OCI-LY1 (cell line): ENCODE results near the gene DOCK4.

Source experiments
- H2AFZ ChIP-seq: fragments of 200-600 bp; sonication (generic), shearing (Covaris generic); 2 replicates; pipeline ENCODE4 v1.6.0; 2014; ENCODE audit warnings: antibody characterized with exemption, mild to moderate bottlenecking, low read length
- H3F3A ChIP-seq: fragments of 200-600 bp; sonication (generic), shearing (Covaris generic); 2 replicates; pipeline ENCODE4 v1.6.0; 2014; ENCODE audit warnings: mild to moderate bottlenecking, antibody characterized with exemption, low read length, moderate library complexity; ENCODE audit not compliant: insufficient read depth
- H3K27ac ChIP-seq: fragments of 200-600 bp; sonication (generic); 2 replicates; pipeline ENCODE4 v1.5.1; 2014; ENCODE audit warnings: low read length, mixed run types, mild to moderate bottlenecking, low read depth; ENCODE audit not compliant: poor library complexity, severe bottlenecking
- H3K27me3 ChIP-seq: fragments of 200-600 bp; sonication (generic); 2 replicates; pipeline ENCODE4 v1.6.0; 2014; ENCODE audit warnings: antibody characterized with exemption, mild to moderate bottlenecking, low read length, moderate library complexity; ENCODE audit not compliant: insufficient read depth
- H3K36me3 ChIP-seq: fragments of 200-600 bp; sonication (generic); 2 replicates; pipeline ENCODE4 v1.6.1; 2014; ENCODE audit warnings: mild to moderate bottlenecking, antibody characterized with exemption, low read length, moderate library complexity, mixed read lengths; ENCODE audit not compliant: insufficient read depth
- H3K4me1 ChIP-seq: fragments of 200-600 bp; sonication (generic); 2 replicates; pipeline ENCODE4 v1.5.1; 2014; ENCODE audit warnings: mild to moderate bottlenecking, low read length, moderate library complexity; ENCODE audit not compliant: insufficient read depth, severe bottlenecking
- H3K4me2 ChIP-seq: fragments of 200-600 bp; sonication (generic), shearing (Covaris generic); 2 replicates; pipeline ENCODE4 v1.6.1; 2014; ENCODE audit warnings: low read length
- H3K4me3 ChIP-seq: fragments of 200-600 bp; sonication (generic); 2 replicates; pipeline ENCODE4 v1.5.1; 2014; ENCODE audit warnings: low read length, low read depth, mild to moderate bottlenecking, mixed read lengths; ENCODE audit not compliant: poor library complexity, severe bottlenecking
- H3K79me2 ChIP-seq: fragments of 200-600 bp; shearing (Covaris generic); 2 replicates; pipeline ENCODE4 v1.6.1; 2016; ENCODE audit warnings: mixed run types, low read length, mixed read lengths; ENCODE audit not compliant: insufficient read depth
- H3K9ac ChIP-seq: fragments of 200-600 bp; sonication (generic), shearing (Covaris generic); 2 replicates; pipeline ENCODE4 v1.6.1; 2014; ENCODE audit warnings: mild to moderate bottlenecking, low read length, mixed read lengths
- H3K9me2 ChIP-seq: fragments of 200-600 bp; sonication (generic), shearing (Covaris generic); 2 replicates; pipeline ENCODE4 v1.6.1; 2014; ENCODE audit warnings: low read depth, mild to moderate bottlenecking, low read length, mixed read lengths
- H3K9me3 ChIP-seq: fragments of 200-600 bp; shearing (Covaris generic); 2 replicates; pipeline ENCODE4 v1.6.1; 2014; ENCODE audit warnings: low read length, mixed read lengths
- H4K20me1 ChIP-seq: fragments of 200-600 bp; sonication (generic), shearing (Covaris generic); 2 replicates; pipeline ENCODE4 v1.6.0; 2016; ENCODE audit warnings: mild to moderate bottlenecking, low read length; ENCODE audit not compliant: insufficient read depth
- EZH2 ChIP-seq: fragments of 200-600 bp; sonication (generic), shearing (Covaris generic); IDR thresholded peaks from 2 replicates; pipeline ENCODE4 v1.8.0; 2017; ENCODE audit warnings: borderline replicate concordance, mixed run types, mild to moderate bottlenecking, antibody characterized with exemption, low read length, moderate library complexity, mixed read lengths
- TF ChIP-seq, protein P1 (sequence below): fragments of 200-600 bp; sonication (generic), shearing (Covaris generic); IDR thresholded peaks from 2 replicates; pipeline ENCODE4 v1.5.1; 2017; ENCODE audit warnings: mild to moderate bottlenecking, antibody characterized with exemption, low read length, moderate library complexity, mixed read lengths

The DOCK4 gene

GRCh38 chr7:112010994-112011393 is 195.2 kb downstream of the DOCK4 start:
- Histone ChIP-seq H3F3A (no peaks in the 10 kb centered on the region), H3K4me2 (no peak overlapping the region)
- no peak for TF ChIP-seq EZH2
- TF ChIP-seq, protein P1, sequence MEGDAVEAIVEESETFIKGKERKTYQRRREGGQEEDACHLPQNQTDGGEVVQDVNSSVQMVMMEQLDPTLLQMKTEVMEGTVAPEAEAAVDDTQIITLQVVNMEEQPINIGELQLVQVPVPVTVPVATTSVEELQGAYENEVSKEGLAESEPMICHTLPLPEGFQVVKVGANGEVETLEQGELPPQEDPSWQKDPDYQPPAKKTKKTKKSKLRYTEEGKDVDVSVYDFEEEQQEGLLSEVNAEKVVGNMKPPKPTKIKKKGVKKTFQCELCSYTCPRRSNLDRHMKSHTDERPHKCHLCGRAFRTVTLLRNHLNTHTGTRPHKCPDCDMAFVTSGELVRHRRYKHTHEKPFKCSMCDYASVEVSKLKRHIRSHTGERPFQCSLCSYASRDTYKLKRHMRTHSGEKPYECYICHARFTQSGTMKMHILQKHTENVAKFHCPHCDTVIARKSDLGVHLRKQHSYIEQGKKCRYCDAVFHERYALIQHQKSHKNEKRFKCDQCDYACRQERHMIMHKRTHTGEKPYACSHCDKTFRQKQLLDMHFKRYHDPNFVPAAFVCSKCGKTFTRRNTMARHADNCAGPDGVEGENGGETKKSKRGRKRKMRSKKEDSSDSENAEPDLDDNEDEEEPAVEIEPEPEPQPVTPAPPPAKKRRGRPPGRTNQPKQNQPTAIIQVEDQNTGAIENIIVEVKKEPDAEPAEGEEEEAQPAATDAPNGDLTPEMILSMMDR, result no peak

GRCh38 chr7:112010109-112010508 is 196.1 kb downstream of the DOCK4 start:
- Histone ChIP-seq H4K20me1 (no peaks in the 10 kb centered on the region), H2AFZ (no peak overlapping the region), H3K27me3 (no peaks in the 10 kb centered on the region), H3K9me3 (no peaks in the 10 kb centered on the region), H3F3A (no peaks in the 10 kb centered on the region), H3K9ac (no peak overlapping the region), H3K4me2 (no peak overlapping the region), H3K36me3 (no peaks in the 10 kb centered on the region), H3K9me2 (no peaks in the 10 kb centered on the region), H3K4me3 (no peak overlapping the region), H3K4me1 (no peaks in the 10 kb centered on the region), H3K27ac (no peak overlapping the region), H3K79me2 (no peaks in the 10 kb centered on the region)
- TF ChIP-seq, protein P1, result no peak
- no peak for TF ChIP-seq EZH2

More at GRCh38 chr7:112010994-112011393, 195.2 kb downstream of the DOCK4 start:
- Histone ChIP-seq H3K4me3 (no peak overlapping the region), H3K9me3 (no peaks in the 10 kb centered on the region), H3K9ac (no peak overlapping the region), H3K27me3 (no peaks in the 10 kb centered on the region), H3K4me1 (no peaks in the 10 kb centered on the region), H2AFZ (no peak overlapping the region), H3K36me3 (no peaks in the 10 kb centered on the region), H3K79me2 (no peaks in the 10 kb centered on the region), H4K20me1 (no peaks in the 10 kb centered on the region), H3K9me2 (no peaks in the 10 kb centered on the region), H3K27ac (no peak overlapping the region)

- no peak overlapping the region for H3K27ac ChIP-seq
- H3K9ac ChIP-seq, result no peak overlapping the region
- no peaks in the 10 kb centered on the region for H3K79me2 ChIP-seq
- H3K36me3 ChIP-seq, result no peaks in the 10 kb centered on the region
- H3K4me3 ChIP-seq, result no peak overlapping the region
- no peaks in the 10 kb centered on the region for H4K20me1 ChIP-seq
- H3K27me3 ChIP-seq, result no peaks in the 10 kb centered on the region
- no peaks in the 10 kb centered on the region for H3K9me2 ChIP-seq
- TF ChIP-seq, protein P1, result no peak
- TF ChIP-seq EZH2, result no peak
- no peak overlapping the region for H3K4me2 ChIP-seq
- H3F3A ChIP-seq, result no peaks in the 10 kb centered on the region
- H3K9me3 ChIP-seq, result no peaks in the 10 kb centered on the region
- no peak overlapping the region for H2AFZ ChIP-seq
- no peaks in the 10 kb centered on the region for H3K4me1 ChIP-seq
These were observed 197.1 kb downstream of the DOCK4 start for GRCh38 chr7:112009081-112009480.
